Diencephalon (tissue), 1 donor: ENCODE measurements around the gene KLF3. TPM values are rescaled to one million over a fixed set of nuclear protein-coding genes. Genes with fewer than 3 reads are reported as not detected.

ENCODE experiments used
- total RNA-seq: library from RNA; depleted of rRNA; stranded (reverse); fragments of >200 nt; gene quantifications from one replicate; pipeline ENCODE4 v1.2.3, GENCODE V29; 2014

KLF3 gene
- 17.3 TPM for total RNA-seq

DNA sequence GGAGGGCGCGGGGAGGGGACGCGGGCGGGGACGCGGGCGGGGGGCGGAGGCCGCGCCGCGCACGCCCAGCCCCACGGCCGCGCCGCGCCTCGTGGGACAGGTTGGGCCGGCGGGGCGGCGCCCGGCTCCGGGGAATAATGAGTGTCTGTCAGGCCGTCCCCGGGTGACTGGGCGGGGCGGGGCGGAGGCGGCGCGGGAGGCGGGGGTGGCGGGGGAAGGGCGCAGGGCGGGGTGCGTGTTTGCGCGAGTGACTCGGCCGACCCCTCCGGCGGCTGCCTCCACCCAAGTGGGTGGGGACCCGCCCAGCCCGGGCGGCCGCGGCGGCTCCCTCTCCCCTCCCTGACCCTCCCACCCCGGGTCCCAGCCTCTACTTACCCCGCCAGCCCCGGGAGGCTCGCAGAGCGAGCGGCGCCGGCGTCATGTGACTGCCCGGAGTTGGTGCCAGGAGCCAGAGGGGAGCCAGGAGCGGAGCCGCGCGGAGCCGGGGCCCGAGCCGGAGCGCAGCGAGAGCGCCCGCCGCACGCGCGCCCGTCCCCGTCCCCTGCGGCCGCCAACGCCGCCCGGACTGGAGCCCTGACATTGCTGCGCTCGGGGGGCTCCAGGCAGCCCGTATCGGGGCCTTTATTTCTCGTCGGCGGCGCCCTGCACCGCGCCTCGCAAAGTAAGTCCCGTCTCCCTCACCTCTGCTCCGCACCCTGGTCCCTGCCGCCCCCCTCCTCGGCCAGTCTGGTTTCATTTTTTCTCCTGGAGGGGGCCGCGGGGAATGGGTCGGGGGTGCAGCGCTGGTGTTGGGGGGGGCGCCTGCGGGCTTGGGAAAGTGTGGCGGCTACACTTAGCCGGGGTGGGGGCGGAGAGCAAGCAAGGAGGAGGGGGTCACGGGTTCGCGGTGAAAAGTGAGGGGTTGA lies at the start of gene KLF3:
Gene KLF3 (plus strand): TSS at position 399 of the 905 bp plus-strand sequence. CDS start 16,427 bp downstream, outside the sequence.

Other genes starting within 250 kb of the KLF3 start
- 4.2 TPM for gene TLR10, start 118.8 kb downstream of the KLF3 start, total RNA-seq
- 8.3 TPM for gene TLR1, start 140.6 kb downstream of the KLF3 start, total RNA-seq
- gene TLR6, start 192.6 kb downstream of the KLF3 start, total RNA-seq = 4.6 TPM
- gene FAM114A1, start 203.6 kb downstream of the KLF3 start, total RNA-seq = 18.5 TPM